ENCODE results near the gene SNN. TPM values are rescaled to one million over a fixed set of nuclear protein-coding genes. Genes with fewer than 3 reads are reported as not detected.

SNN gene
- total RNA-seq, 1 experiment from 2014 or later, result 15.6 TPM

DNA sequence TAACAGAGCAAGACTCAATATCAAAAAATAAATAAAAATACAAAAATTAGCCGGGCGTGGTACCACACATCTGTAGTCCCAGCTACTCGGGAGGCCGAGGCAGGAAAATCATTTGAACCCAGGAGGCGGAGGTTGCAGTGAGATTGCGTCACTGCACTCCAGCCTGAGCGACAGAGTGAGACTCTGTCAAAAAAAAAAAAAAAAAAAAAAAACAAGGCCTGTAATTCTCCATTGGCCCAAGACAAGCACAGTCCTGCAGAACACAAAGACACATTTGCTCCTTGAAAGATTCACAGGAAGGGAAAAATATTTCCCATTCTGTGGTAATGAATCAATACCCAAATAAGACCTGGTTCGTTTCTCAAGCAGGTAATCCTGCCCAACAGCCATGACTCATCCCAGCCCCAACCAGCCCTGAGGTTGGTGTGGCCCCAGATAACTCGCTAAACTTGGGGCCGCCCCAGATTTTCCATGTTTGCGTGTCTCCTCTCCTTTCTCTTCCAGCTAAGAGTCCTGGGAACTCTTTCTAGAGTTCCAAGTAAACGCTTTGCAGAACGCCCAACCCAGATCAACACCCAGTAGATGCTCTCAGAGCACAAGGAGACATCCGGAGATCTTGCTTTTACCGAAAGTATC lies 40.3 kb upstream of the SNN start:
- no peaks in the 10 kb centered on the region for H3K4me1 ChIP-seq (ENCODE audit: control insufficient read depth, insufficient read depth, low read length)
- H3K9me3 ChIP-seq (ENCODE audit: control insufficient read depth, insufficient read depth, low read depth, low read length), result no peaks in the 10 kb centered on the region
- no TSS peak for BruUV-seq (replicated peaks)
- no peak overlapping the region for H3K4me3 ChIP-seq (ENCODE audit: low read depth in 2 of 2, low read length in 2 of 2)
- no peaks in the 10 kb centered on the region for H3K36me3 ChIP-seq (ENCODE audit: control insufficient read depth, insufficient read depth, low read length)
- intact Hi-C loops (cut with micrococcal nuclease; ENCODE audit: unreplicated experiment), result no loop called here
- no peak for ATAC-seq
- TF ChIP-seq, protein P1, sequence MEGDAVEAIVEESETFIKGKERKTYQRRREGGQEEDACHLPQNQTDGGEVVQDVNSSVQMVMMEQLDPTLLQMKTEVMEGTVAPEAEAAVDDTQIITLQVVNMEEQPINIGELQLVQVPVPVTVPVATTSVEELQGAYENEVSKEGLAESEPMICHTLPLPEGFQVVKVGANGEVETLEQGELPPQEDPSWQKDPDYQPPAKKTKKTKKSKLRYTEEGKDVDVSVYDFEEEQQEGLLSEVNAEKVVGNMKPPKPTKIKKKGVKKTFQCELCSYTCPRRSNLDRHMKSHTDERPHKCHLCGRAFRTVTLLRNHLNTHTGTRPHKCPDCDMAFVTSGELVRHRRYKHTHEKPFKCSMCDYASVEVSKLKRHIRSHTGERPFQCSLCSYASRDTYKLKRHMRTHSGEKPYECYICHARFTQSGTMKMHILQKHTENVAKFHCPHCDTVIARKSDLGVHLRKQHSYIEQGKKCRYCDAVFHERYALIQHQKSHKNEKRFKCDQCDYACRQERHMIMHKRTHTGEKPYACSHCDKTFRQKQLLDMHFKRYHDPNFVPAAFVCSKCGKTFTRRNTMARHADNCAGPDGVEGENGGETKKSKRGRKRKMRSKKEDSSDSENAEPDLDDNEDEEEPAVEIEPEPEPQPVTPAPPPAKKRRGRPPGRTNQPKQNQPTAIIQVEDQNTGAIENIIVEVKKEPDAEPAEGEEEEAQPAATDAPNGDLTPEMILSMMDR (IDR thresholded peaks at IDR 0.05), result no peak
- TF ChIP-seq, protein P2, sequence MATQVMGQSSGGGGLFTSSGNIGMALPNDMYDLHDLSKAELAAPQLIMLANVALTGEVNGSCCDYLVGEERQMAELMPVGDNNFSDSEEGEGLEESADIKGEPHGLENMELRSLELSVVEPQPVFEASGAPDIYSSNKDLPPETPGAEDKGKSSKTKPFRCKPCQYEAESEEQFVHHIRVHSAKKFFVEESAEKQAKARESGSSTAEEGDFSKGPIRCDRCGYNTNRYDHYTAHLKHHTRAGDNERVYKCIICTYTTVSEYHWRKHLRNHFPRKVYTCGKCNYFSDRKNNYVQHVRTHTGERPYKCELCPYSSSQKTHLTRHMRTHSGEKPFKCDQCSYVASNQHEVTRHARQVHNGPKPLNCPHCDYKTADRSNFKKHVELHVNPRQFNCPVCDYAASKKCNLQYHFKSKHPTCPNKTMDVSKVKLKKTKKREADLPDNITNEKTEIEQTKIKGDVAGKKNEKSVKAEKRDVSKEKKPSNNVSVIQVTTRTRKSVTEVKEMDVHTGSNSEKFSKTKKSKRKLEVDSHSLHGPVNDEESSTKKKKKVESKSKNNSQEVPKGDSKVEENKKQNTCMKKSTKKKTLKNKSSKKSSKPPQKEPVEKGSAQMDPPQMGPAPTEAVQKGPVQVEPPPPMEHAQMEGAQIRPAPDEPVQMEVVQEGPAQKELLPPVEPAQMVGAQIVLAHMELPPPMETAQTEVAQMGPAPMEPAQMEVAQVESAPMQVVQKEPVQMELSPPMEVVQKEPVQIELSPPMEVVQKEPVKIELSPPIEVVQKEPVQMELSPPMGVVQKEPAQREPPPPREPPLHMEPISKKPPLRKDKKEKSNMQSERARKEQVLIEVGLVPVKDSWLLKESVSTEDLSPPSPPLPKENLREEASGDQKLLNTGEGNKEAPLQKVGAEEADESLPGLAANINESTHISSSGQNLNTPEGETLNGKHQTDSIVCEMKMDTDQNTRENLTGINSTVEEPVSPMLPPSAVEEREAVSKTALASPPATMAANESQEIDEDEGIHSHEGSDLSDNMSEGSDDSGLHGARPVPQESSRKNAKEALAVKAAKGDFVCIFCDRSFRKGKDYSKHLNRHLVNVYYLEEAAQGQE (IDR thresholded peaks at IDR 0.05; ENCODE audit: insufficient read depth in 1 of 2, low read depth in 2 of 2, low read length in 1 of 2), result no peak
- TF ChIP-seq POLR2AphosphoS5 (IDR thresholded peaks at IDR 0.05; ENCODE audit: low read depth, low read length) (no peak), SIN3A (IDR thresholded peaks at IDR 0.05; ENCODE audit: borderline replicate concordance, insufficient read depth, low read depth, low read length) (no peak), TCF7L2 (IDR thresholded peaks at IDR 0.05; ENCODE audit: low read depth, low read length) (no peak)
- CTCF ChIA-PET, result no interaction called here
- no peak for DNase-seq (ENCODE audit: low read depth, low spot score)
- no peaks in the 10 kb centered on the region for H3K27me3 ChIP-seq (ENCODE audit: control insufficient read depth, insufficient read depth, low read length)
- POLR2A ChIA-PET, result no interaction called here
- in situ Hi-C loops (cut with HindIII; ENCODE audit: low pct_unique_long_range_greater_than_20kb, low sequenced_read_pairs), result no loop called here
- no peak overlapping the region for H3K27ac ChIP-seq (ENCODE audit: low read length)

DNA sequence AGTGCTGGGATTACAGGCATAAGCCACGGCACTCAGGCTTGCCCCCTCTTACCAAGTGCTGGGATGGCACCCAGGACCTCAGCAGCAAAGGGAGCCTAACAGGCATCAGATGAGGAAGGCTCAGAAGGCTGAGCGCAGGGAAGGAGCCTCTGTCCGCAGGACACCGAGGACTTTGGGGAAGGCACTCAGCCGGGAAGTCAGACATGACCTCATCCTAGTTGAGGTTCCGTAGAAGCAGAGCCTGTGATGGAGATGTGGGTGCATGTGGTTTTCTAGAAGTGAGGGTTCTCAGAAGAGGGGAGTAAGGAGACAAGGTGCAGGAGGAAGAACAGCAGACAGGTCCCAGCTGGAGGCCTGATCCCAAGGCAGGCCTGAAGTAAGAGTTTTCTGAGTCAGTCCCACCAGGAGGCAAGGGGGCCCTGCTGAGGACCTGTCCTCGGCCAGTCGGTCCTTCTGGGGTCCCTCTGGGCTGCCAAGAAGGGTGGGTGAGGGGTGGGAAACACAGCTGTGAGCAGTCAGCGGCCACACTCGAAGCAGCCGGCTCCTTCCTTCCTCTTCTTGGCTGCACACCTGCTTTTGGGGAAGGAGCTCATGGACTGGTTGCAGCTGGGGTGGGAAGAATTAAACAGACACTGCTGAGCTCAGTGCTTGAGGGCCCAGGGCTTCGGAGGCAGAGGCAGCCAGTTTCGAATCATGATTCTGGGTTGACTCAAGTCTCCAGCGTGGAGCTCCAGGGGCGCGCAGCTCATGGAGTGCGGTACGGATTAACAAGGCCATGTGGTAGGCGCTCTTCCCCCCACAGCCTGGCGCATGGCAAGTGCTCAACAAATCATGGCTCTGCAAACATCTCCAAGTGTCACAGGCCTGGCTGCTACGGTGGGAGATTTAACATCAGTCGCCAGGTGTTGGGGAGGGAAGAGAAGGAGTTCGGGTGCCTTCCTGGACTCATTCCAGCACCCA lies 38.9 kb upstream of the SNN start:
- Histone ChIP-seq H3K4me3 (ENCODE audit: low read depth in 2 of 2, low read length in 2 of 2) (no peak overlapping the region), H3K27ac (ENCODE audit: low read length) (no peak overlapping the region), H3K9me3 (ENCODE audit: control insufficient read depth, insufficient read depth, low read depth, low read length) (no peaks in the 10 kb centered on the region), H3K36me3 (ENCODE audit: control insufficient read depth, insufficient read depth, low read length) (no peaks in the 10 kb centered on the region), H3K4me1 (ENCODE audit: control insufficient read depth, insufficient read depth, low read length) (no peaks in the 10 kb centered on the region), H3K27me3 (ENCODE audit: control insufficient read depth, insufficient read depth, low read length) (no peaks in the 10 kb centered on the region)
- ChIA-PET CTCF (interaction anchor here (0.5 kb wide), 1 partner anchor 222 kb away, joined by 3 read pairs; no protein-coding TSS in a partner anchor), POLR2A (no interaction called here)
- TF ChIP-seq TCF7L2 (IDR thresholded peaks at IDR 0.05; ENCODE audit: low read depth, low read length) (no peak), SIN3A (IDR thresholded peaks at IDR 0.05; ENCODE audit: borderline replicate concordance, insufficient read depth, low read depth, low read length) (no peak), POLR2AphosphoS5 (IDR thresholded peaks at IDR 0.05; ENCODE audit: low read depth, low read length) (no peak)
- TF ChIP-seq, protein P2 (IDR thresholded peaks at IDR 0.05; ENCODE audit: insufficient read depth in 1 of 2, low read depth in 2 of 2, low read length in 1 of 2), result no peak
- TF ChIP-seq, protein P1 (IDR thresholded peaks at IDR 0.05), result no peak
- intact Hi-C loops (cut with micrococcal nuclease; ENCODE audit: unreplicated experiment), result no loop called here
- ATAC-seq (no peak), DNase-seq (ENCODE audit: low read depth, low spot score) (no peak)
- in situ Hi-C loops (cut with HindIII; ENCODE audit: low pct_unique_long_range_greater_than_20kb, low sequenced_read_pairs), result no loop called here
- no TSS peak for BruUV-seq (replicated peaks)
